Body of pancreas (tissue), 4 donors: ENCODE measurements around the gene GRB2. TPM values are rescaled to one million over a fixed set of nuclear protein-coding genes. Genes with fewer than 3 reads are reported as not detected.
A peak's percentile ranks its signal among the peaks of the same experiment; 100 is the strongest.

Experiments
- ATAC-seq: fragments of 150-250 bp; one replicate; pipeline ENCODE4 v1.9.1; 2016
- DNase-seq, 4 donors: peaks; one replicate each; pipeline ENCODE4 v3.0.0-alpha.2; 2019
- H3K27ac ChIP-seq, 4 donors: fragments of 200-600 bp; sonication (generic); 1 replicate in 3 of 4; 2 replicates in 1 of 4; pipeline versions ENCODE4 v1.5.1 to v1.6.1; 2016 to 2019; ENCODE audit warnings: mild to moderate bottlenecking in 1 of 4, mixed read lengths in 1 of 4, moderate library complexity in 1 of 4
- H3K27me3 ChIP-seq, 2 donors: fragments of 200-600 bp; sonication (generic); one replicate each; pipeline ENCODE4 v1.6.0; 2016; ENCODE audit warnings: mild to moderate bottlenecking in 1 of 2
- H3K36me3 ChIP-seq, 2 donors: fragments of 200-600 bp; sonication (generic); replicated peaks in 1 of 2; 2 replicates each; pipeline ENCODE4 v1.5.1; 2016; ENCODE audit warnings: low read depth in 2 of 2; ENCODE audit not compliant: insufficient read depth in 1 of 2
- H3K4me1 ChIP-seq: fragments of 200-600 bp; sonication (generic); one replicate; pipeline ENCODE4 v1.6.0; 2016
- H3K4me3 ChIP-seq, 2 donors: fragments of 200-600 bp; sonication (generic); 1 replicate in 1 of 2; 2 replicates in 1 of 2; pipeline ENCODE4 v1.5.1; 2016 to 2019
- H3K9me3 ChIP-seq, 3 donors: fragments of 200-600 bp; sonication (generic); 1 replicate in 2 of 3; 2 replicates in 1 of 3; pipeline ENCODE4 v1.5.1; 2016
- CTCF ChIP-seq, 7 experiments: fragments of 450-650 bp in 4 of 7; fragments of 200-600 bp in 3 of 7; sonication (generic) in 3 of 7; IDR thresholded peaks; one replicate each; pipeline ENCODE4 v1.5.1; 2016 to 2019; ENCODE audit warnings: antibody characterized with exemption in 7 of 7
- POLR2A ChIP-seq, 3 donors: fragments of 450-650 bp; IDR thresholded peaks; one replicate each; pipeline ENCODE4 v1.6.1; 2016; ENCODE audit warnings: antibody characterized with exemption in 3 of 3, mild to moderate bottlenecking in 2 of 3
- WGBS, 2 donors: methylation state at CpG; one replicate each; pipeline ENCODE4 v1.1.5; 2017; 5-methylcytosine and 5-hydroxymethylcytosine counted together
- intact Hi-C: fragments of 100-400 bp; cut with DNase I; formaldehyde crosslinking; loops from one replicate; pipeline ENCODE4 v1.15.1; 2023
- total RNA-seq, 2 donors: library from RNA; depleted of rRNA; stranded (reverse); fragments of >200 nt; gene quantifications; one replicate each; pipeline ENCODE4 v1.1.0, GENCODE V29; 2016

The GRB2 gene
- total RNA-seq, 2 donors from 2014 or later: 51.9 to 118 TPM

- H3K27ac ChIP-seq: peak overlapping the region; percentile 68 to 97 (median 82)
- intact Hi-C loops: no loop called here
- no peaks in the 10 kb centered on the region for H3K36me3 ChIP-seq
- H3K9me3 ChIP-seq: no peaks in the 10 kb centered on the region
- DNase-seq (peak; percentile 43 to 56 (median 50)), ATAC-seq (peak; percentile 38)
- TF ChIP-seq CTCF (IDR thresholded peaks at IDR 0.05) (no peak), POLR2A (IDR thresholded peaks at IDR 0.05) (no peak)
- H3K27me3 ChIP-seq: no peaks in the 10 kb centered on the region
- peak overlapping the region; percentile 81 to 95 for H3K4me3 ChIP-seq
- WGBS, 2 donors: 0 to 1% methylated on average over 14 to 36 of the region's 37 CpGs
- H3K4me1 ChIP-seq: peaks cover 20% of the 10 kb centered on the region
These were observed 630 bp downstream of the GRB2 start for GRCh38 chr17:75404731-75405364.

- Histone ChIP-seq H3K36me3 (no peaks in the 10 kb centered on the region), H3K27ac (peak overlapping the region in 3 of 4 donors; percentile 71 to 97 (median 93)), H3K4me1 (peaks cover 20% of the 10 kb centered on the region), H3K9me3 (no peaks in the 10 kb centered on the region), H3K27me3 (no peaks in the 10 kb centered on the region), H3K4me3 (peak overlapping the region; percentile 81 to 95)
- ATAC-seq (peak; percentile 22), DNase-seq (peak; percentile 60 to 72 (median 66))
- TF ChIP-seq CTCF (IDR thresholded peaks at IDR 0.05): peak; percentile 52 to 91 (median 76)
- peak in 1 of 3 donors; percentile 45 for TF ChIP-seq POLR2A (IDR thresholded peaks at IDR 0.05)
- WGBS, 2 donors: 0 to 1% methylated on average over 15 of the region's 15 CpGs
- intact Hi-C loops: no loop called here
These were observed 1.2 kb downstream of the GRB2 start for GRCh38 chr17:75404223-75404730.

- DNase-seq (no peak), ATAC-seq (no peak)
- H3K9me3 ChIP-seq: no peaks in the 10 kb centered on the region
- no peak overlapping the region for H3K4me3 ChIP-seq
- intact Hi-C loops: no loop called here
- H3K27ac ChIP-seq: peak overlapping the region in 1 of 4 donors; percentile 97
- no peaks in the 10 kb centered on the region for H3K36me3 ChIP-seq
- H3K27me3 ChIP-seq: no peaks in the 10 kb centered on the region
- 69 to 74% methylated on average over 5 of the region's 5 CpGs for WGBS, 2 donors
- TF ChIP-seq POLR2A (IDR thresholded peaks at IDR 0.05) (no peak), CTCF (IDR thresholded peaks at IDR 0.05) (no peak)
- H3K4me1 ChIP-seq: peaks cover 20% of the 10 kb centered on the region
These were observed 2.3 kb downstream of the GRB2 start for GRCh38 chr17:75403131-75403530.

GRCh38 chr17:75402026-75402425 is 3.5 kb downstream of the GRB2 start:
- intact Hi-C loops: no loop called here
- peaks cover 20% of the 10 kb centered on the region for H3K4me1 ChIP-seq
- H3K36me3 ChIP-seq: no peaks in the 10 kb centered on the region
- H3K27ac ChIP-seq: no peak overlapping the region
- 84 to 86% methylated on average over 2 of the region's 2 CpGs for WGBS, 2 donors
- TF ChIP-seq POLR2A (IDR thresholded peaks at IDR 0.05) (no peak), CTCF (IDR thresholded peaks at IDR 0.05) (no peak)
- DNase-seq: no peak
- H3K4me3 ChIP-seq: no peak overlapping the region
- no peaks in the 10 kb centered on the region for H3K9me3 ChIP-seq
- no peak for ATAC-seq
- H3K27me3 ChIP-seq: no peaks in the 10 kb centered on the region
